ENCODE measurements around the gene IGFLR1.

DNA sequence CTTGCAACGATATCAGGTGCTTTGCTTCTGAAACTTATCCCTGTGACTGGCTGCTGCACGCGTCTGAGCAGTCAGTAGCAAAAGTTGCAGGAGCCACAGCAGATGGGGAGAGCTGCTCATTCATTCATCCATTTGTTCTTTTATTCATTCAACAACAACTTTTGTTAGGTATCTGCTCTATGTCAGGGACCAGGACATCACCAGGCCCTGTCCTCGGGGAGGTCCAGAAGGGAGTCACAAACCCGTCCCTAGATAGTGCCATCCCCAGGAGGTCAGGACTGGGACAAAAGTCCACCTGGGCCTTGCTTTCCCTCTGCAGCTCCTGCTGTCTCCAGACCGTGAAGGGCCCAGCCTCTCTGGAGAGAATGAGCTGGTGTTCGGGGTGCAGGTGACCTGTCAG is 35.7 kb upstream of the IGFLR1 start:
- no peak for TF ChIP-seq FOXM1 (IDR thresholded peaks at IDR 0.05; ENCODE audit: borderline replicate concordance, low read depth)
- TF ChIP-seq TAF1 (IDR thresholded peaks at IDR 0.05; ENCODE audit: low read depth): no peak
- TF ChIP-seq, protein P1, sequence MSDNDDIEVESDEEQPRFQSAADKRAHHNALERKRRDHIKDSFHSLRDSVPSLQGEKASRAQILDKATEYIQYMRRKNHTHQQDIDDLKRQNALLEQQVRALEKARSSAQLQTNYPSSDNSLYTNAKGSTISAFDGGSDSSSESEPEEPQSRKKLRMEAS (IDR thresholded peaks at IDR 0.05): no peak
- no peak for TF ChIP-seq EGR1 (IDR thresholded peaks at IDR 0.05)
- TF ChIP-seq EP300 (IDR thresholded peaks at IDR 0.05; ENCODE audit: borderline replicate concordance): no peak
- TF ChIP-seq CREB1 (IDR thresholded peaks at IDR 0.05; ENCODE audit: low read depth): no peak
- no peak for TF ChIP-seq RAD21 (IDR thresholded peaks at IDR 0.05; ENCODE audit: low read depth)
- TF ChIP-seq, protein P2, sequence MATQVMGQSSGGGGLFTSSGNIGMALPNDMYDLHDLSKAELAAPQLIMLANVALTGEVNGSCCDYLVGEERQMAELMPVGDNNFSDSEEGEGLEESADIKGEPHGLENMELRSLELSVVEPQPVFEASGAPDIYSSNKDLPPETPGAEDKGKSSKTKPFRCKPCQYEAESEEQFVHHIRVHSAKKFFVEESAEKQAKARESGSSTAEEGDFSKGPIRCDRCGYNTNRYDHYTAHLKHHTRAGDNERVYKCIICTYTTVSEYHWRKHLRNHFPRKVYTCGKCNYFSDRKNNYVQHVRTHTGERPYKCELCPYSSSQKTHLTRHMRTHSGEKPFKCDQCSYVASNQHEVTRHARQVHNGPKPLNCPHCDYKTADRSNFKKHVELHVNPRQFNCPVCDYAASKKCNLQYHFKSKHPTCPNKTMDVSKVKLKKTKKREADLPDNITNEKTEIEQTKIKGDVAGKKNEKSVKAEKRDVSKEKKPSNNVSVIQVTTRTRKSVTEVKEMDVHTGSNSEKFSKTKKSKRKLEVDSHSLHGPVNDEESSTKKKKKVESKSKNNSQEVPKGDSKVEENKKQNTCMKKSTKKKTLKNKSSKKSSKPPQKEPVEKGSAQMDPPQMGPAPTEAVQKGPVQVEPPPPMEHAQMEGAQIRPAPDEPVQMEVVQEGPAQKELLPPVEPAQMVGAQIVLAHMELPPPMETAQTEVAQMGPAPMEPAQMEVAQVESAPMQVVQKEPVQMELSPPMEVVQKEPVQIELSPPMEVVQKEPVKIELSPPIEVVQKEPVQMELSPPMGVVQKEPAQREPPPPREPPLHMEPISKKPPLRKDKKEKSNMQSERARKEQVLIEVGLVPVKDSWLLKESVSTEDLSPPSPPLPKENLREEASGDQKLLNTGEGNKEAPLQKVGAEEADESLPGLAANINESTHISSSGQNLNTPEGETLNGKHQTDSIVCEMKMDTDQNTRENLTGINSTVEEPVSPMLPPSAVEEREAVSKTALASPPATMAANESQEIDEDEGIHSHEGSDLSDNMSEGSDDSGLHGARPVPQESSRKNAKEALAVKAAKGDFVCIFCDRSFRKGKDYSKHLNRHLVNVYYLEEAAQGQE (IDR thresholded peaks at IDR 0.05; ENCODE audit: low read depth): no peak
- TF ChIP-seq TEAD4 (IDR thresholded peaks at IDR 0.05): no peak
- TF ChIP-seq TCF12 (IDR thresholded peaks at IDR 0.05; ENCODE audit: low read depth): no peak
- TF ChIP-seq NFIC (IDR thresholded peaks at IDR 0.05): no peak
- TF ChIP-seq CEBPB (IDR thresholded peaks at IDR 0.05): no peak
- no peak for TF ChIP-seq ZBTB7A (IDR thresholded peaks at IDR 0.05; ENCODE audit: low read depth)
- TF ChIP-seq YY1 (IDR thresholded peaks at IDR 0.05; ENCODE audit: low read depth): no peak
